ENCODE results near the gene SLC6A4. TPM values are rescaled to one million over a fixed set of nuclear protein-coding genes. Genes with fewer than 3 reads are reported as not detected.

Gene SLC6A4
- total RNA-seq, 1 experiment from 2014 or later: 0.02 TPM

- Histone ChIP-seq H2BK5ac (ENCODE audit: insufficient read length, low read length) (no peak overlapping the region), H3K79me2 (ENCODE audit: insufficient read depth, low read length) (no peaks in the 10 kb centered on the region), H3K4me1 (ENCODE audit: insufficient read depth, low read length) (no peaks in the 10 kb centered on the region), H3T11ph (ENCODE audit: low read length) (no peak overlapping the region), H2BK12ac (ENCODE audit: insufficient read length, low read depth, low read length) (no peak overlapping the region), H3K18ac (ENCODE audit: insufficient read length, low read depth, low read length) (no peak overlapping the region), H3K27me3 (ENCODE audit: insufficient read depth, low read length) (no peaks in the 10 kb centered on the region), H3K9ac (ENCODE audit: extremely low read depth, insufficient read length, low read length) (no peak overlapping the region), H3K23me2 (ENCODE audit: insufficient read length, low read depth, low read length, poor library complexity, severe bottlenecking) (peaks cover 4% of the 10 kb centered on the region), H2BK20ac (ENCODE audit: low read depth, low read length, poor library complexity, severe bottlenecking) (no peak overlapping the region), H4K5ac (ENCODE audit: insufficient read length, low read depth, low read length) (no peak overlapping the region), H4K91ac (ENCODE audit: insufficient read length, low read depth, low read length) (no peak overlapping the region), H3K9me3 (ENCODE audit: control insufficient read depth, low read depth, low read length) (no peaks in the 10 kb centered on the region), H2AFZ (ENCODE audit: low read length) (no peak overlapping the region), H2BK15ac (ENCODE audit: low read depth, low read length) (no peak overlapping the region), H2AK5ac (ENCODE audit: insufficient read length, low read length) (no peak overlapping the region), H3K27ac (ENCODE audit: insufficient read length, low read depth, low read length) (no peak overlapping the region), H4K20me1 (ENCODE audit: control insufficient read depth, insufficient read depth, insufficient read length) (no peaks in the 10 kb centered on the region), H4K8ac (replicated peaks; ENCODE audit: insufficient read length, low read depth, low read length) (no peak overlapping the region), H3K4me2 (ENCODE audit: insufficient read depth, insufficient read length, low read length) (no peak overlapping the region), H3K56ac (ENCODE audit: insufficient read length, low read depth, low read length) (no peak overlapping the region), H3K14ac (ENCODE audit: insufficient read depth, low read length) (no peak overlapping the region), H3K79me1 (ENCODE audit: insufficient read depth, low read depth, low read length, poor library complexity, severe bottlenecking) (no peaks in the 10 kb centered on the region), H3K23ac (ENCODE audit: insufficient read length, low read depth, low read length) (no peak overlapping the region), H3K4ac (ENCODE audit: low read depth, low read length) (no peak overlapping the region), H2BK120ac (ENCODE audit: low read depth, low read length, poor library complexity, severe bottlenecking) (no peak overlapping the region)
- no peak overlapping the region for H3K4me3 Mint-ChIP-seq
- no peak for TF ChIP-seq CTCF (conservative IDR thresholded peaks at IDR 0.05)
- no peaks in the 10 kb centered on the region; a peak in 2 of 7 replicates for H3K36me3 Mint-ChIP-seq (ENCODE audit: insufficient read depth in 1 of 3, low read depth in 3 of 3)
- peaks cover 0 to 2% of the 10 kb centered on the region in 2 experiments; a peak in 2 of 5 replicates for H3K9me3 Mint-ChIP-seq
- H3K4me1 Mint-ChIP-seq: peaks cover 10 to 22% of the 10 kb centered on the region in 2 experiments
- H3K27ac Mint-ChIP-seq: no peak overlapping the region
- H3K27me3 Mint-ChIP-seq (ENCODE audit: low read depth): no peaks in the 10 kb centered on the region; the same call in none of the 2 replicates
- DNase-seq: no peak
- WGBS (ENCODE audit: extremely low coverage, insufficient read length, low lambda C conversion rate): no CpG with 5 or more reads among the region's 7 CpGs
Measured at GRCh38 chr17:30219833-30220232, 15.7 kb downstream of the SLC6A4 start.

All from H9 (cell line).